Epithelial cell of esophagus (primary cell): ENCODE measurements around the gene MAP3K21.
A peak's percentile ranks its signal among the peaks of the same experiment; 100 is the strongest.

ENCODE experiments used
- DNase-seq: peaks from one replicate; pipeline ENCODE4 v3.0.0; 2010; ENCODE audit warnings: low read depth
- H3K4me3 ChIP-seq: 2 replicates; pipeline ENCODE4 v1.5.1; 2011; ENCODE audit warnings: mild to moderate bottlenecking, low read length, control low read depth
- TF ChIP-seq, protein P1 (sequence below): IDR thresholded peaks from 2 replicates; pipeline ENCODE4 v1.5.1; 2011; ENCODE audit warnings: low read depth, mild to moderate bottlenecking, low read length, control low read depth, inconsistent platforms; ENCODE audit not compliant: insufficient read depth; ENCODE audit errors: missing control alignments

MAP3K21 gene

GRCh38 chr1:233300326-233300725 is 27.2 kb upstream of the MAP3K21 start:
- TF ChIP-seq, protein P1, sequence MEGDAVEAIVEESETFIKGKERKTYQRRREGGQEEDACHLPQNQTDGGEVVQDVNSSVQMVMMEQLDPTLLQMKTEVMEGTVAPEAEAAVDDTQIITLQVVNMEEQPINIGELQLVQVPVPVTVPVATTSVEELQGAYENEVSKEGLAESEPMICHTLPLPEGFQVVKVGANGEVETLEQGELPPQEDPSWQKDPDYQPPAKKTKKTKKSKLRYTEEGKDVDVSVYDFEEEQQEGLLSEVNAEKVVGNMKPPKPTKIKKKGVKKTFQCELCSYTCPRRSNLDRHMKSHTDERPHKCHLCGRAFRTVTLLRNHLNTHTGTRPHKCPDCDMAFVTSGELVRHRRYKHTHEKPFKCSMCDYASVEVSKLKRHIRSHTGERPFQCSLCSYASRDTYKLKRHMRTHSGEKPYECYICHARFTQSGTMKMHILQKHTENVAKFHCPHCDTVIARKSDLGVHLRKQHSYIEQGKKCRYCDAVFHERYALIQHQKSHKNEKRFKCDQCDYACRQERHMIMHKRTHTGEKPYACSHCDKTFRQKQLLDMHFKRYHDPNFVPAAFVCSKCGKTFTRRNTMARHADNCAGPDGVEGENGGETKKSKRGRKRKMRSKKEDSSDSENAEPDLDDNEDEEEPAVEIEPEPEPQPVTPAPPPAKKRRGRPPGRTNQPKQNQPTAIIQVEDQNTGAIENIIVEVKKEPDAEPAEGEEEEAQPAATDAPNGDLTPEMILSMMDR = no peak
- DNase-seq = no peak
- H3K4me3 ChIP-seq = no peak overlapping the region

DNA sequence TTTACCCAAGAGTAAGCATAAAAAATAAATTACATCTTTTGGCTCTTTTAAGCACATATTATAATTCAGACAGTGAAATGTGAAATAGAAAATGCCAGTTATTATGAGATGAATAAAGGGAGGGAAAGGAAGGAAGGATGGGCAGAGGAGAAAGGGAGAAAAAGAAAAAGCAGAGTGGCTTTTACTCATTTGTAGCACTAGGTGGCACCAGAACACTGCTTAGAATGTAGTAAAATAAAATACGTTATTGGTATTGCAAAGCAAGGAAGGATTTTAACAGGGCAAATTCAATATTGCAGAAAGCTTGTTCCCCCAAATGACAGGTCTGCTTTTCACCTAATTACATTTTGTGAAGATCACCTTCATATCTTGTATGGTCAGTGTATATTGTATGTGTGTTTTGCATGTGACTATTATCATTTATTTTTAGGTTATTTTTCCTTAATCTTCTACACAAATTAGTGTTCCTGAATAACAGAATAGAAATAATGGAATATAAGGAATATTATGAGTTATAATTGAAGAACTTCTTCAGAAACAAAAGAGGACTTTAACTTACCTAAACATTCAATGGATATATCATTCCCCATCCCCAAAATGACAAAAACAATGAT is 22.9 kb upstream of the MAP3K21 start:
- peak; percentile 40 for DNase-seq
- TF ChIP-seq, protein P1 = peak; percentile 82
- no peak overlapping the region for H3K4me3 ChIP-seq

GRCh38 chr1:233313434-233314155 is 13.9 kb upstream of the MAP3K21 start:
- TF ChIP-seq, protein P1 = no peak
- no peak for DNase-seq
- H3K4me3 ChIP-seq = no peak overlapping the region

- TF ChIP-seq, protein P1 = no peak
- no peak for DNase-seq
These were observed 11.7 kb upstream of the MAP3K21 start for GRCh38 chr1:233315718-233316301.

DNA sequence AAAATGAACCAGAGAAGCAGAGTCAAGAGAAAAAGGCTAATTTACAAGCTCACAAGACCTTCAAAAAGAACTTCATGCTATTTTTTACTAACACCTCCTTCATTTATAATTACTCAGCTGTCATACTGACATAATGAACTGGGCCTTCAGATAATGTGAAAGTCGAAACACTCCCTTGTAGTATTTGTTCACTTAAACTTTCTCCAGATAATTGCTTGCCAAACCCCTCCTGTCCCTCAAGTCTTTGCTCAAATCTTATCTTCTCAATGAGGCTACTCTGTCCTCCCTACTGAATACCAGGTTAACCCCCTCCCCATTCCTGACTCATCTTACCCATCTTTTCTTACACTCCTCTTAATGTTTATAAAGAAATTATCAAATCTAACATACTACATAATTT is 11.1 kb upstream of the MAP3K21 start:
- no peak for DNase-seq
- TF ChIP-seq, protein P1 = no peak
- no peak overlapping the region for H3K4me3 ChIP-seq

More at GRCh38 chr1:233315718-233316301, 11.7 kb upstream of the MAP3K21 start:
- H3K4me3 ChIP-seq = no peak overlapping the region

GRCh38 chr1:233319272-233319671 is 8.3 kb upstream of the MAP3K21 start:
- TF ChIP-seq, protein P1 = no peak
- no peak overlapping the region for H3K4me3 ChIP-seq
- no peak for DNase-seq

DNA sequence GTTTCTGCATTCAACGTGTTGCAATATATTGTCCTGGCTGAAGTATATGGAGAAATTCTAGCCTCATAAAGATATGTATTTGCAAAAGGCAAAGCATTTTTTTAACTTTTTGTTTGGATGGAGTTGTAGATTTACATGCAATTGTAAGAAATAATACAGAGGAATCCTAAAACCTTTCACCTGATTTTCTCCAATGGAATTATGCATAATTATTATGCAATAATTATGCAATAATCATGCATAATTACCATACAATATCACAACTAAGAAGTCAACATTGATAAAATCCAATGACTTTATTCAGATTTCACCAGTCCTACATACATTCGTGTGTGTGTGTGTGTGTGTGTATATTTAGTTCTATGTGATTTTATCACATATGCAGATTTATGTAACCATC is 7.5 kb upstream of the MAP3K21 start:
- TF ChIP-seq, protein P1 = no peak
- H3K4me3 ChIP-seq = no peak overlapping the region
- DNase-seq = no peak
